HEK293 (cell line): Measurements from ENCODE around the gene SAMD4B.

ENCODE experiments used
- CTCF ChIA-PET: fragments of 350-600 bp; formaldehyde crosslinking; extraction: SDS; loops from one replicate; lab custom pipeline; 2021; ENCODE audit warnings: antibody characterized with exemption; lab: Yijun Ruan, JAX
- POLR2A ChIA-PET: fragments of 300-600 bp; formaldehyde crosslinking; extraction: SDS; loops from one replicate; lab custom pipeline; 2020; ENCODE audit warnings: antibody characterized with exemption, inconsistent platforms; lab: Yijun Ruan, JAX
- H3K27ac ChIP-seq: fragments of 200-500 bp; sonication (Bioruptor generic); 2 replicates; pipeline ENCODE4 v1.5.1; 2014; ENCODE audit warnings: low read depth, low read length, control low read depth, inconsistent platforms; ENCODE audit errors: extremely low read depth
- H3K36me3 ChIP-seq, 2 experiments: fragments of 200-500 bp in 1 of 2; sonication (Bioruptor generic) in 1 of 2; 1 replicate in 1 of 2; 2 replicates in 1 of 2; pipeline ENCODE4 v1.5.1; 2014 to 2017; ENCODE audit warnings: inconsistent platforms in 2 of 2, low read length in 2 of 2; ENCODE audit not compliant: control insufficient read depth in 2 of 2, insufficient read depth in 1 of 2
- H3K4me1 ChIP-seq: fragments of 200-500 bp; sonication (Bioruptor generic); 2 replicates; pipeline ENCODE4 v1.5.1; 2014; ENCODE audit warnings: mild to moderate bottlenecking, low read length, inconsistent platforms; ENCODE audit not compliant: control insufficient read depth, insufficient read depth
- H3K4me3 ChIP-seq: 2 replicates; pipeline ENCODE4 v1.5.1; 2011; ENCODE audit warnings: low read depth, mild to moderate bottlenecking, control low read depth, low read length, moderate library complexity
- H3K9me3 ChIP-seq: fragments of 200-500 bp; sonication (Bioruptor generic); 2 replicates; pipeline ENCODE4 v1.5.1; 2014; ENCODE audit warnings: low read depth, low read length, inconsistent platforms; ENCODE audit not compliant: control insufficient read depth, insufficient read depth
- BCL11A ChIP-seq: fragments of 450-650 bp; formaldehyde crosslinking; IDR thresholded peaks from 2 replicates; pipeline ENCODE4 v1.5.1; 2016; ENCODE audit warnings: low read depth, missing biosample characterization, missing genetic modification characterization
- GFI1B ChIP-seq: fragments of 450-650 bp; formaldehyde crosslinking; IDR thresholded peaks from 2 replicates; pipeline ENCODE4 v1.5.1; 2016; ENCODE audit warnings: missing biosample characterization, missing genetic modification characterization
- GLIS1 ChIP-seq: fragments of 450-650 bp; formaldehyde crosslinking; IDR thresholded peaks from 2 replicates; pipeline ENCODE4 v1.5.1; 2016; ENCODE audit warnings: missing biosample characterization, missing genetic modification characterization
- KLF1 ChIP-seq: fragments of 450-650 bp; formaldehyde crosslinking; IDR thresholded peaks from 2 replicates; pipeline ENCODE4 v1.5.1; 2016; ENCODE audit warnings: missing biosample characterization, missing genetic modification characterization
- OVOL3 ChIP-seq: fragments of 450-650 bp; formaldehyde crosslinking; IDR thresholded peaks from 2 replicates; pipeline ENCODE4 v1.5.1; 2016; ENCODE audit warnings: missing biosample characterization, missing genetic modification characterization
- PRDM2 ChIP-seq: fragments of 450-650 bp; formaldehyde crosslinking; IDR thresholded peaks from 2 replicates; pipeline ENCODE4 v1.5.1; 2016; ENCODE audit warnings: missing biosample characterization, missing genetic modification characterization, borderline replicate concordance
- PRDM6 ChIP-seq: fragments of 450-650 bp; formaldehyde crosslinking; IDR thresholded peaks from 2 replicates; pipeline ENCODE4 v1.5.1; 2017; ENCODE audit warnings: missing biosample characterization, missing genetic modification characterization
- SCRT2 ChIP-seq: fragments of 450-650 bp; formaldehyde crosslinking; IDR thresholded peaks from 2 replicates; pipeline ENCODE4 v1.5.1; 2016; ENCODE audit warnings: missing biosample characterization, missing genetic modification characterization
- TCF7L2 ChIP-seq: IDR thresholded peaks from 2 replicates; pipeline ENCODE4 v1.6.1; 2011; ENCODE audit warnings: low read depth, mild to moderate bottlenecking, inconsistent platforms, low read length, moderate library complexity, borderline replicate concordance
- ZEB2 ChIP-seq: fragments of 450-650 bp; formaldehyde crosslinking; IDR thresholded peaks from 2 replicates; pipeline ENCODE4 v1.5.1; 2016; ENCODE audit warnings: missing biosample characterization, missing genetic modification characterization
- ZFHX2 ChIP-seq: fragments of 450-650 bp; formaldehyde crosslinking; conservative IDR thresholded peaks from 2 replicates; pipeline ENCODE4 v1.5.1; 2016; ENCODE audit warnings: missing biosample characterization, missing genetic modification characterization
- ZFP37 ChIP-seq: fragments of 450-650 bp; formaldehyde crosslinking; IDR thresholded peaks from 2 replicates; pipeline ENCODE4 v1.5.1; 2016; ENCODE audit warnings: missing biosample characterization, missing genetic modification characterization
- ZFP69B ChIP-seq: fragments of 450-650 bp; formaldehyde crosslinking; IDR thresholded peaks from 2 replicates; pipeline ENCODE4 v1.5.1; 2016; ENCODE audit warnings: missing biosample characterization, missing genetic modification characterization
- ZIC2 ChIP-seq: fragments of 450-650 bp; formaldehyde crosslinking; IDR thresholded peaks from 2 replicates; pipeline ENCODE4 v1.5.1; 2016; ENCODE audit warnings: missing biosample characterization, missing genetic modification characterization
- ZNF132 ChIP-seq: fragments of 450-650 bp; formaldehyde crosslinking; IDR thresholded peaks from 2 replicates; pipeline ENCODE4 v1.5.1; 2017; ENCODE audit warnings: missing biosample characterization, missing genetic modification characterization, borderline replicate concordance
- ZNF146 ChIP-seq: fragments of 450-650 bp; formaldehyde crosslinking; IDR thresholded peaks from 2 replicates; pipeline ENCODE4 v1.5.1; 2016; ENCODE audit warnings: missing biosample characterization, missing genetic modification characterization
- ZNF16 ChIP-seq: fragments of 450-650 bp; formaldehyde crosslinking; IDR thresholded peaks from 2 replicates; pipeline ENCODE4 v1.5.1; 2016; ENCODE audit warnings: low read depth, missing biosample characterization, missing genetic modification characterization
- ZNF214 ChIP-seq: fragments of 450-650 bp; formaldehyde crosslinking; IDR thresholded peaks from 2 replicates; pipeline ENCODE4 v1.5.1; 2017; ENCODE audit warnings: missing biosample characterization, mild to moderate bottlenecking, missing genetic modification characterization, borderline replicate concordance
- ZNF23 ChIP-seq: fragments of 450-650 bp; formaldehyde crosslinking; IDR thresholded peaks from 2 replicates; pipeline ENCODE4 v1.5.1; 2016; ENCODE audit warnings: missing biosample characterization, missing genetic modification characterization, borderline replicate concordance
- ZNF248 ChIP-seq: fragments of 450-650 bp; formaldehyde crosslinking; IDR thresholded peaks from 2 replicates; pipeline ENCODE4 v1.5.1; 2017; ENCODE audit warnings: missing biosample characterization, missing genetic modification characterization
- ZNF335 ChIP-seq: fragments of 450-650 bp; formaldehyde crosslinking; conservative IDR thresholded peaks from 2 replicates; pipeline ENCODE4 v1.5.1; 2016; ENCODE audit warnings: missing biosample characterization, missing genetic modification characterization
- ZNF398 ChIP-seq: fragments of 450-650 bp; formaldehyde crosslinking; IDR thresholded peaks from 2 replicates; pipeline ENCODE4 v1.5.1; 2017; ENCODE audit warnings: missing biosample characterization, missing genetic modification characterization
- ZNF48 ChIP-seq: fragments of 450-650 bp; formaldehyde crosslinking; IDR thresholded peaks from 2 replicates; pipeline ENCODE4 v1.5.1; 2016; ENCODE audit warnings: missing biosample characterization, missing genetic modification characterization
- ZNF571 ChIP-seq: fragments of 450-650 bp; formaldehyde crosslinking; IDR thresholded peaks from 2 replicates; pipeline ENCODE4 v1.5.0; 2017; ENCODE audit warnings: missing biosample characterization, missing genetic modification characterization
- ZNF660 ChIP-seq: fragments of 450-650 bp; IDR thresholded peaks from 2 replicates; pipeline ENCODE4 v1.5.1; 2018; ENCODE audit warnings: missing biosample characterization, mild to moderate bottlenecking, missing genetic modification characterization
- ZNF692 ChIP-seq: fragments of 450-650 bp; formaldehyde crosslinking; IDR thresholded peaks from 2 replicates; pipeline ENCODE4 v1.5.1; 2016; ENCODE audit warnings: missing biosample characterization, missing genetic modification characterization
- ZNF776 ChIP-seq: fragments of 450-650 bp; formaldehyde crosslinking; IDR thresholded peaks from 2 replicates; pipeline ENCODE4 v1.5.0; 2017; ENCODE audit warnings: missing biosample characterization, missing genetic modification characterization, borderline replicate concordance
- ZNF791 ChIP-seq: fragments of 450-650 bp; formaldehyde crosslinking; IDR thresholded peaks from 2 replicates; pipeline ENCODE4 v1.5.1; 2016; ENCODE audit warnings: missing biosample characterization, missing genetic modification characterization

SAMD4B gene

GRCh38 chr19:39384839-39385568 lies 42.8 kb downstream of the SAMD4B start:
- H3K36me3 ChIP-seq: peaks cover 96 to 97% of the 10 kb centered on the region in 2 experiments
- POLR2A ChIA-PET: interaction anchor here (0.6 to 2.1 kb wide), 6 partner anchors 9 to 180 kb away, joined by 3 to 9 read pairs (median 5); partner anchors contain the start of genes EID2B, RPS16 and ZFP36
- CTCF ChIA-PET: interaction anchor here (0.8 to 1.0 kb wide), 2 partner anchors 13 to 342 kb away, joined by 3 read pairs; no protein-coding TSS in a partner anchor
- TF ChIP-seq ZFHX2 (no peak), ZFP69B (tag by site-specific recombination) (no peak), TCF7L2 (no peak), ZIC2 (tag by site-specific recombination) (peak; percentile 82), ZNF791 (no peak), ZFP37 (no peak), ZEB2 (tag by site-specific recombination) (no peak), OVOL3 (tag by site-specific recombination) (no peak), ZNF146 (no peak), ZNF23 (tag by site-specific recombination) (no peak), ZNF776 (tag by site-specific recombination) (no peak), ZNF214 (tag by site-specific recombination) (no peak), ZNF335 (tag by site-specific recombination) (no peak), ZNF132 (tag by site-specific recombination) (no peak), ZNF398 (tag by site-specific recombination) (peak; percentile 53), ZNF660 (no peak), PRDM2 (no peak), BCL11A (tag by site-specific recombination) (no peak), ZNF571 (tag by site-specific recombination) (no peak), ZNF16 (tag by site-specific recombination) (no peak), ZNF48 (tag by site-specific recombination) (no peak), GFI1B (no peak), SCRT2 (tag by site-specific recombination) (no peak), KLF1 (tag by site-specific recombination) (no peak), PRDM6 (no peak), GLIS1 (tag by site-specific recombination) (peak; percentile 91), ZNF248 (tag by site-specific recombination) (no peak), ZNF692 (tag by site-specific recombination) (peak; percentile 41; the same call in 1 of the 2 replicates)

More at GRCh38 chr19:39384839-39385568, 42.8 kb downstream of the SAMD4B start:
- Histone ChIP-seq H3K4me3 (no peak overlapping the region), H3K4me1 (peaks cover 14% of the 10 kb centered on the region), H3K27ac (peak overlapping the region; percentile 11), H3K9me3 (no peaks in the 10 kb centered on the region)
